HK-2 (cell line): ENCODE data around the gene CSF2RB.

Experiments
- DNase-seq: peaks from one replicate; pipeline ENCODE4 v3.0.0-alpha.2; 2018; ENCODE audit not compliant: unreplicated experiment

CSF2RB gene

GRCh38 chr22:36921309-36922104 is 8.1 kb downstream of the CSF2RB start:
- DNase-seq: no peak

DNA sequence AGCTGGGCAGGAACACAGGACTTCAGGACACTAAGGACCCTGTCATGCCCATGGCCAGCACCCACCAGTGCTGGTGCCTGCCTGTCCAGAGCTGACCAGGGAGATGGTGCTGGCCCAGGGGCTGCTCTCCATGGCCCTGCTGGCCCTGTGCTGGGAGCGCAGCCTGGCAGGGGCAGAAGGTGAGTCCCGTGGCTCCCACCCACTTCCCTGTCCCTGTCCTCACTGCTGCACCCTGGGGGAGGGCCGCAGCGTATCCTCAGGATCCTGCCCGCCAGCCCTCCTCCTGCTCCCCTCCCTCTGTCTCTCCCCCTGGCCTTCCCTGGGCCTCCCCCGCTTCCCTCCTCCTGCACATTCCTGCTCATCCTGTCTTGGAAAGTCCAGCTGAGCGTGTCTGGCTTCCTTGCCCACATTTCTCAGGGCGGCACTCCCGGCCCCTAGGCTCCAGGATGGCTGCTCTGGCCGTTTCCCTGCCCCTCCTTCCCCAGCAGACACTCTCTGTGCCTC is 8.7 kb downstream of the CSF2RB start:
- DNase-seq: peak; percentile 28

- DNase-seq: no peak
Observed at GRCh38 chr22:36922711-36923110, 9.3 kb downstream of the CSF2RB start.

DNA sequence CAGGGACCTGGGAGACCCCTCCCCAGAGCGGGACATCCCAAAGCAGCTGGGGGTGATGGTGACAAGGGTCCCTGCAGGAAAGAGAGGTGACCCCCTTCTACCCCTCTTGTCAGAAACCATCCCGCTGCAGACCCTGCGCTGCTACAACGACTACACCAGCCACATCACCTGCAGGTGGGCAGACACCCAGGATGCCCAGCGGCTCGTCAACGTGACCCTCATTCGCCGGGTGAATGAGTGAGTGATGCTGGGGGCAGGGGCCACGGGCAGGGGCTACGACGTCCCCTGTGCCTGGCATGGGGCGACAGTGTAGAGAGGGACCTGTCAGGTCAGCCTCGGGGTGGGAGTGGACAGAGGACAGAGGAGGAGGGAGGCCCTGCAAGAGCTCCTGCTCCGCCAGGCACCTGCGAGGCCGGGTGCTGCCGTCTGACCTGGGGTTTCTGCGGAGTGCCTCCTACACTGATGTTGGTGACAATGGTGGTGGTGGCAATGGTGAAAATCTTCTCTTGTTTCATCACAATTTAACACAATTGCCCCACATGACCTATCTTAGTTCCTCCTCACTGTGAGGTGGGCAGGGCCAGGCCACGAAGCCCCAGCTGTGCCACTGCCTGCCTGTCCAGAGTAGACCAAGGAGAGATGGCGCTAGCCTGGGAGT is 9.8 kb downstream of the CSF2RB start:
- DNase-seq: no peak

DNA sequence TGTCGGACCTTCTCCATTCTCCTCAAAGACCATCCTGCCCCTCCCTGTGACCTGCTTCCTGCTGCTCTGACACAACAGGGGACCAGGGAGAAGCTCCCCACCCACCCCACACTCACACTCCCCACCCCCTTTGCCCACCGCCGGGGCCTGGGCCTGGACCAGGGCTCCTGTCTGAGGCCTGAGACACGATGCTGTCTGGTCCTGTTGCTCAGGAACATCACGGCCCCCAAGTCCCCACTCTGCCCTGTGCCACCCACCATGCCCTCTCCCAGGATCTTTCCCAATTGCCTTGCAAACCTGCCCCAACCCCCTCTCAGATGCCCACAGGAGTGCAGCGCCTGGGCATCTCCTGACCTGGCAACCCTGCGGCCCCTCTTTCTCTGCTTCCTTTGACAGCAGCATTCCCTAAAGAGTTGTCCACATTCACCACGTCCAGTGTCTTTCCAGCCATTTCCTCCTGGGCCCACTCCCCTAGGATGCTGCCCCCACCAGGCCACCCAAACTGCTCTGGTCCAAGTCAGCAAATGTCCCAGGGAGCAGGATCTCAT is 10.8 kb downstream of the CSF2RB start:
- no peak for DNase-seq

GRCh38 chr22:36925388-36926290 is 12.2 kb downstream of the CSF2RB start:
- DNase-seq: peak; percentile 60

DNA sequence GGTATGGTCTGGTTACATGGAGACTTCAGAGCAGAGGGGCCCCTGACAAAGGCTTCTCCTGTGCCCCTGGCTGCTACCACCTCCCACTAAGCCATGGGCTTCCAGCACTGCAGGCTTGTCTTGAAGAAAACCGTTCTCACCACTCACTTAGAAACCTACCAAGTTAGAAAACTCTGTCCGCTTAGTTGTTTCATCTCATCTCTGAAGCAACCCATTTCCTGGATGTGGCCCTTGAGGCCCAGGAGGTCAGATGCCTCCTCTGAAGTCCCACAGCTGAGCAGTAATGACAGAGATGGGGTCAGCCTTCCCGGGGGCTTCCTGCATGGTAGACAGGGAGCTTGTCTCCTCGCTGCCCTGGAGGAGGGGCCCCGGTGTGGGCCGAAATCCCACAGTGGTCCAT is 12.9 kb downstream of the CSF2RB start:
- DNase-seq: no peak

- no peak for DNase-seq
Observed at GRCh38 chr22:36926721-36927435, 13.4 kb downstream of the CSF2RB start.

DNA sequence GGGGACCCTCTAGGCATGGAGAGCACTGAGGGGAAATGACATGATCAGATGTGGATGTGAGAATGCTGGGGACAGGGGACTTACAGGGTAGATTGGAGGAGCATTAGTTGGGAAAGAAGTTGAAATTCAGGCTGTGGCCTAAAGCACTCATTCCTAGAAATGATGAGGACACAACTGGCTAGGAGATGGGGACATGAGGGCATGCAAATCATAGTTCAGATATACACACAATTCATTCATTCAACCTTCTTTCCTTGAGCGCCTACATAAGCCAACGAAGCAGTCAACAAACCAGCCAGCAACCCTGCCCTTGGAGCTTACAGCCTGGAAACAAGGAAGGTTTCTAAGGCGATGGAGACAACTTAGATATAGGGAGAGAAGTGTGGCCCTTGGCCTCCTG is 14.2 kb downstream of the CSF2RB start:
- no peak for DNase-seq

GRCh38 chr22:36928196-36928595 is 14.8 kb downstream of the CSF2RB start:
- no peak for DNase-seq

- DNase-seq: no peak
Observed at GRCh38 chr22:36928786-36929535, 15.5 kb downstream of the CSF2RB start.

GRCh38 chr22:36929621-36930020 is 16.2 kb downstream of the CSF2RB start:
- DNase-seq: no peak

DNA sequence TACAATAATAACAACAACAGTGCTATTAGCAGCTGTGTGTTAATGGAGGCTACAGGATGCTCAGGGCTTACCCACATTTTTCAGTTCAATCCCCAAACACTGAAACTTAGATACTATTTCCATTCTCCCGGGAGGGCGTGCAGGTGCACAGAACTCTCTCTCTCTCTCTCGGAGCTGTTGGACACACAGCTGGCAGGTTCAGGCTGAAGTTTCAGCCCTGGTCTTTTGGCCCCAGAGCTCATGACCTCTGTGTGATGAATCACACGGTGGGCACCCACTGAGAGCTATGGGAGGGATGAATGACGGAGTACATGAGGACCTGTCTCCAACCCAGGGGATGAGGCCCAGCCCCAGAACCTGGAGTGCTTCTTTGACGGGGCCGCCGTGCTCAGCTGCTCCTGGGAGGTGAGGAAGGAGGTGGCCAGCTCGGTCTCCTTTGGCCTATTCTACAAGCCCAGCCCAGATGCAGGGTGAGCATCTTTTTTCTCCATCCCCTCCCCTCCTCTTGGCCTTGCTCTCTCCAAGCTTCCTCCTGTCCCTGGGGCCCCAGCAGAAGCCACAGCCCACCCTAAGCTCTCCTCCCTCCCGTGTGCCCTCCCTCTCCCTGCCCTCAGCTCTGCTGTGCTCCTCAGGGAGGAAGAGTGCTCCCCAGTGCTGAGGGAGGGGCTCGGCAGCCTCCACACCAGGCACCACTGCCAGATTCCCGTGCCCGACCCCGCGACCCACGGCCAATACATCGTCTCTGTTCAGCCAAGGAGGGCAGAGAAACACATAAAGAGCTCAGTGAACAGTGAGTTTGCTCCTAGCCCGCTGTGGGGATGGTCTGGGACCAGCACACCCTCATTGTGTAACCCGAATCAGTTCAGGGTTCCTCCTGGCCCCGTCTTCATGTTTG is 16.9 kb downstream of the CSF2RB start:
- DNase-seq: no peak

DNA sequence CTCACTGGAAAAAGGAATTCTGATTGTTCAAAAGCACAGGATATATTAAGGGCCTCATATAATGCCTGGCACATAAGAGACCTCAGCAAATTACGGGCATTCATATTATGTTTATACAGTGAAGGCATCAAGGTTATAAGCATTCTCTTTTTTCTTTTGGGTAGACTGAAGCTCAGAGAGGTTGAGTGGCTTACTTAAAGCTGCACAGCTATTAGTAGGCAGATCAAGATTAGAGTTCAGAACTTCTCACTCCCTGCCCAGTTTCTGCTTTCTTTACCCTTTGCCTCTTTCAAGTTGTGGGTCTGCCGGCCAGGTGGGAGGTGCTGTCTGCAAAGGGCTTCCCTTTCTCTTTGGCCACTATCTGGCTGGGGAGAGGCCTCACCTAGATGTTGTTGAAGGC is 18.0 kb downstream of the CSF2RB start:
- no peak for DNase-seq

GRCh38 chr22:36933629-36934417 is 20.4 kb downstream of the CSF2RB start:
- DNase-seq: no peak

DNA sequence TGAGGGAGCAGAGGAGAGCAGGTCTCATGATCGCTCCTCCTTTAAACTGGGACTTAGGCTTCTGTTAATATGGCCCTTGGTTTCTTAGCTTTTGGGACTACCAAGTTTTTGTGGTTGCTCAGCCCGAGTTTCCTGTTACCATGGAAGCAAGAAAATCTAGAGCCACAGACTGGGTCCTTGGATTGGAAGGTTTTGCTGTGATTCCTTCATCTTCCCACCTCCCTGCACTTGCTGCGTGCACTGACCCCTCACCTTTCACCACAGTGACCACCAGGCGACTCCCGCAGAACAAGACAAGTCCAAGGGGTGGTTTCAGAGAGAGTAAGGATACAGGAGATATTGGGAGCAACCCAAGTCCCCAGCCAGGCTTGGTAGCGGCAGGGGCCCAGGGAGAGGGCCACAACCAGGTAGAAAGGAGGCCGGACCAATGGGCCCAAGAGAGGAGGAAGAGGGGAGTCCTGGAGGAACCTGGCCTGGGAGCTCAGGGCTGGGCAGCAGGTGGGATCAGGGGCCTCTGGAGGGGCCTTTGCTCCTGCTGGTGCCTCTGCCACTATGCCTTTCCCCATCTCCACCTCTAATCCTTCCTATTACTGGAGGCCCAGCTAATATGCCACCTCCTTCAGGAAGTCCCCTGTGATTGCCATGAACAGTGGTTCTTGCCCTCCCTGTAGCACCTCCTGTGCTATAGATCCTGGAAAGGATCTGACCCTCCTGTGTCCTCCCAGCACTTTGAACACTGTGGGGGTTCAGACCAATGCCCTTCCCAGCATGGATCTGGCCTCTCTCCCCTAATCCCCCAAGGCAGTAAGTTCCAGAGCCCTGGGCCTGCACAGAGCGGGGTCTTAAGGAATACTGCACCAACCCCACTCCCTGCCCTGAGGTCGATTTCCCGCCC is 21.2 kb downstream of the CSF2RB start:
- no peak for DNase-seq

DNA sequence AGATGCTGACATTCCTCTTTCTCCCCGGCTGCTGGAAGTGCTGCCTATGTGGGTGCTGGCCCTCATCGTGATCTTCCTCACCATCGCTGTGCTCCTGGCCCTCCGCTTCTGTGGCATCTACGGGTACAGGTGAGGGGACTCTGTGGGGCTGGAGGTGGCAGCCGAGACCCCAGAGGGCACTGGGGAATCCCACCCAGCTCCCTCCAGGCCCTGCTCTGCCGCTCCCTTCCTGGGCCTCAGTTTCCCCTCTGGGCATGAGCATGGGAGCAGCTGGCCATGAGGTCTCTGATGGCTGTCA is 21.8 kb downstream of the CSF2RB start:
- no peak for DNase-seq

DNA sequence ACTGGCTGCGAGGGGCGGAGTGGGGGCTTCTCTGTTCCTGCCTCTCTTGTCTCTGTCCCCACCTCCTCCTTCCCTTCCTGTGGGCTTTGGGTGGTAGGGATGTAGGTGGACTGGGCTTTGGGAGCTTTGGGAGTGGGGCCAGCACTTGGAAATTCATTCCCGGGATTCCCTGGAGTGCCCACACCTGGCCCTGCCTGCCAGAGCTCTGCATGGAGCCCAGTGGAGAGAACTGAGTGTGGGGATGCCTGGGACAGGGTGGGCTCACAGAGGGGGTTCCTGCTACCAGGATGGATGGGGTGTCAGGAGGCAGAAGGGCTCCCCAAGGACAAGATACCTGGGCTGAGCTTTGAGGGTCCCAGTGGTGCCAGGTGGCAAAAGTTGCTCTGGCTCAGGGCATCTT is 22.3 kb downstream of the CSF2RB start:
- DNase-seq: no peak
